Measurements from ENCODE around the gene ADIG.

ADIG gene

GRCh38 chr20:38599410-38599882 is 18.4 kb downstream of the ADIG start:
- TF ChIP-seq JUND (IDR thresholded peaks at IDR 0.05; ENCODE audit: low read depth), result no peak
- peak; percentile 39 to 93 for DNase-seq (ENCODE audit: low read depth in 1 of 2, low spot score in 1 of 2)
- in situ Hi-C loops (cut with HindIII; ENCODE audit: low pct_unique_long_range_greater_than_20kb, low sequenced_read_pairs), result no loop called here

- DNase-seq (ENCODE audit: low read depth in 1 of 2, low spot score in 1 of 2), result no peak
These were observed 19.1 kb downstream of the ADIG start for GRCh38 chr20:38600057-38600456.

GRCh38 chr20:38601216-38602184 is 20.5 kb downstream of the ADIG start, which contains the start of gene ARHGAP40:
Gene ARHGAP40, plus strand, starts transcription at chr20:38601809.
- no peak for TF ChIP-seq JUND (IDR thresholded peaks at IDR 0.05; ENCODE audit: low read depth)
- in situ Hi-C loops (cut with HindIII; ENCODE audit: low pct_unique_long_range_greater_than_20kb, low sequenced_read_pairs), result no loop called here
- peak; percentile 78 to 88 for DNase-seq (ENCODE audit: low read depth in 1 of 2, low spot score in 1 of 2)

More at GRCh38 chr20:38600057-38600456, 19.1 kb downstream of the ADIG start:
- no peak for TF ChIP-seq JUND (IDR thresholded peaks at IDR 0.05; ENCODE audit: low read depth)
- in situ Hi-C loops (cut with HindIII; ENCODE audit: low pct_unique_long_range_greater_than_20kb, low sequenced_read_pairs), result no loop called here

- in situ Hi-C loops (cut with HindIII; ENCODE audit: low pct_unique_long_range_greater_than_20kb, low sequenced_read_pairs), result no loop called here
- DNase-seq (ENCODE audit: low read depth in 1 of 2, low spot score in 1 of 2), result peak in 1 of 2 experiments; percentile 55
- no peak for TF ChIP-seq JUND (IDR thresholded peaks at IDR 0.05; ENCODE audit: low read depth)
These were observed 21.2 kb downstream of the ADIG start for GRCh38 chr20:38602185-38602581.

- in situ Hi-C loops (cut with HindIII; ENCODE audit: low pct_unique_long_range_greater_than_20kb, low sequenced_read_pairs), result no loop called here
- TF ChIP-seq JUND (IDR thresholded peaks at IDR 0.05; ENCODE audit: low read depth), result no peak
- DNase-seq (ENCODE audit: low read depth in 1 of 2, low spot score in 1 of 2), result no peak
These were observed 22.3 kb downstream of the ADIG start for GRCh38 chr20:38603286-38603685.

GRCh38 chr20:38604873-38605303 is 23.9 kb downstream of the ADIG start:
- peak; percentile 92 to 99 for DNase-seq (ENCODE audit: low read depth in 1 of 2, low spot score in 1 of 2)
- TF ChIP-seq JUND (IDR thresholded peaks at IDR 0.05; ENCODE audit: low read depth), result peak; percentile 87
- in situ Hi-C loops (cut with HindIII; ENCODE audit: low pct_unique_long_range_greater_than_20kb, low sequenced_read_pairs), result no loop called here

GRCh38 chr20:38607351-38607750 is 26.4 kb downstream of the ADIG start:
- in situ Hi-C loops (cut with HindIII; ENCODE audit: low pct_unique_long_range_greater_than_20kb, low sequenced_read_pairs), result no loop called here
- no peak for TF ChIP-seq JUND (IDR thresholded peaks at IDR 0.05; ENCODE audit: low read depth)
- no peak for DNase-seq (ENCODE audit: low read depth in 1 of 2, low spot score in 1 of 2)

- TF ChIP-seq JUND (IDR thresholded peaks at IDR 0.05; ENCODE audit: low read depth), result no peak
- in situ Hi-C loops (cut with HindIII; ENCODE audit: low pct_unique_long_range_greater_than_20kb, low sequenced_read_pairs), result no loop called here
- no peak for DNase-seq (ENCODE audit: low read depth in 1 of 2, low spot score in 1 of 2)
These were observed 27.2 kb downstream of the ADIG start for GRCh38 chr20:38608188-38608587.

- DNase-seq (ENCODE audit: low read depth in 1 of 2, low spot score in 1 of 2), result no peak
- in situ Hi-C loops (cut with HindIII; ENCODE audit: low pct_unique_long_range_greater_than_20kb, low sequenced_read_pairs), result no loop called here
- TF ChIP-seq JUND (IDR thresholded peaks at IDR 0.05; ENCODE audit: low read depth), result no peak
These were observed 28.8 kb downstream of the ADIG start for GRCh38 chr20:38609815-38610214.

- peak in 1 of 2 experiments; percentile 53 for DNase-seq (ENCODE audit: low read depth in 1 of 2, low spot score in 1 of 2)
- no peak for TF ChIP-seq JUND (IDR thresholded peaks at IDR 0.05; ENCODE audit: low read depth)
- in situ Hi-C loops (cut with HindIII; ENCODE audit: low pct_unique_long_range_greater_than_20kb, low sequenced_read_pairs), result no loop called here
These were observed 29.5 kb downstream of the ADIG start for GRCh38 chr20:38610521-38610920.

GRCh38 chr20:38612751-38613515 is 31.9 kb downstream of the ADIG start:
- in situ Hi-C loops (cut with HindIII; ENCODE audit: low pct_unique_long_range_greater_than_20kb, low sequenced_read_pairs), result no loop called here
- no peak for TF ChIP-seq JUND (IDR thresholded peaks at IDR 0.05; ENCODE audit: low read depth)
- no peak for DNase-seq (ENCODE audit: low read depth in 1 of 2, low spot score in 1 of 2)

GRCh38 chr20:38615283-38615682 is 34.3 kb downstream of the ADIG start:
- DNase-seq (ENCODE audit: low read depth in 1 of 2, low spot score in 1 of 2), result no peak
- in situ Hi-C loops (cut with HindIII; ENCODE audit: low pct_unique_long_range_greater_than_20kb, low sequenced_read_pairs), result no loop called here
- no peak for TF ChIP-seq JUND (IDR thresholded peaks at IDR 0.05; ENCODE audit: low read depth)

Data from T47D (cell line).